PC-3 (cell line): ENCODE data around the gene CDK5RAP2. TPM values are rescaled to one million over a fixed set of nuclear protein-coding genes. Genes with fewer than 3 reads are reported as not detected.

ENCODE experiments used
- ATAC-seq: fragments of 200-7000 bp; cut with Tn5 transposase; 2 replicates; pipeline ENCODE4 v1.9.1; 2020; ENCODE audit warnings: mild to moderate bottlenecking, moderate library complexity
- BruUV-seq: library from RNA; stranded (reverse); fragments of 400-500 nt; replicated peaks from 2 replicates; lab custom pipeline; 2021; lab: Mats Ljungman, UMichigan
- CTCF ChIA-PET: fragments of 300-600 bp; sonication (Branson Sonifier 250); formaldehyde crosslinking; loops from one replicate; lab custom pipeline; 2022; ENCODE audit warnings: antibody characterized with exemption; lab: Charles Lee
- POLR2A ChIA-PET: fragments of 300-600 bp; sonication (Branson Sonifier 250); formaldehyde crosslinking; loops from one replicate; lab custom pipeline; 2022; ENCODE audit warnings: antibody characterized with exemption; ENCODE audit not compliant: unreplicated experiment; lab: Charles Lee
- DNase-seq: peaks from one replicate; pipeline ENCODE4 v3.0.0-alpha.2; 2015
- H2AFZ ChIP-seq: fragments of 300-600 bp; sonication (generic); 2 replicates; pipeline ENCODE4 v1.6.0; 2016; ENCODE audit warnings: antibody characterized with exemption, low read length
- H3F3A ChIP-seq: fragments of 300-600 bp; sonication (generic); one replicate; pipeline ENCODE4 v1.6.0; 2017; ENCODE audit warnings: antibody characterized with exemption, low read length, control low read depth, mild to moderate bottlenecking; ENCODE audit not compliant: unreplicated experiment
- H3K27ac ChIP-seq: fragments of 300-600 bp; sonication (generic); 2 replicates; pipeline ENCODE4 v1.5.1; 2016; ENCODE audit warnings: mild to moderate bottlenecking, low read length
- H3K27me3 ChIP-seq: fragments of 300-600 bp; sonication (generic); 2 replicates; pipeline ENCODE4 v1.6.1; 2016; ENCODE audit warnings: low read length, mixed read lengths
- H3K36me3 ChIP-seq: fragments of 300-600 bp; sonication (generic); 2 replicates; pipeline ENCODE4 v1.6.1; 2016; ENCODE audit warnings: low read depth, mixed run types, low read length, mixed read lengths
- H3K4me1 ChIP-seq: fragments of 300-600 bp; sonication (generic); 2 replicates; pipeline ENCODE4 v1.5.1; 2016; ENCODE audit warnings: low read length; ENCODE audit not compliant: insufficient read depth
- H3K4me2 ChIP-seq: fragments of 300-600 bp; sonication (generic); 2 replicates; pipeline ENCODE4 v1.6.0; 2016; ENCODE audit warnings: low read length
- H3K4me3 ChIP-seq: fragments of 300-600 bp; sonication (generic); 2 replicates; pipeline ENCODE4 v1.5.1; 2016; ENCODE audit warnings: mild to moderate bottlenecking, low read length, mixed read lengths
- H3K79me2 ChIP-seq: fragments of 300-600 bp; sonication (generic); 2 replicates; pipeline ENCODE4 v1.6.1; 2017; ENCODE audit warnings: low read length, mixed read lengths
- H3K9ac ChIP-seq: fragments of 300-600 bp; sonication (generic); 2 replicates; pipeline ENCODE4 v1.6.0; 2016; ENCODE audit warnings: mild to moderate bottlenecking, low read length
- H3K9me2 ChIP-seq: fragments of 300-600 bp; sonication (generic); replicated peaks from 2 replicates; pipeline ENCODE4 v1.6.1; 2016; ENCODE audit warnings: mixed run types, low read length, mixed read lengths
- H3K9me3 ChIP-seq: fragments of 300-600 bp; sonication (generic); 2 replicates; pipeline ENCODE4 v1.6.1; 2016; ENCODE audit warnings: low read length, mixed read lengths
- H4K20me1 ChIP-seq: fragments of 300-600 bp; sonication (generic); 2 replicates; pipeline ENCODE4 v1.6.1; 2016; ENCODE audit warnings: low read length, mixed read lengths
- CTCF ChIP-seq: fragments of 300-600 bp; sonication (generic); conservative IDR thresholded peaks from 2 replicates; pipeline ENCODE4 v1.5.1; 2017; ENCODE audit warnings: antibody characterized with exemption, low read depth, mild to moderate bottlenecking, low read length
- EZH2 ChIP-seq: fragments of 300-600 bp; sonication (generic); IDR thresholded peaks from one replicate; pipeline ENCODE4 v1.6.1; 2017; ENCODE audit warnings: antibody characterized with exemption, mild to moderate bottlenecking, low read length; ENCODE audit not compliant: unreplicated experiment
- EZH2phosphoT487 ChIP-seq: fragments of 300-600 bp; sonication (generic); IDR thresholded peaks from 2 replicates; pipeline ENCODE4 v1.6.1; 2018; ENCODE audit warnings: mild to moderate bottlenecking, antibody characterized with exemption, low read length, borderline replicate concordance
- intact Hi-C: fragments of 100-400 bp; cut with micrococcal nuclease; formaldehyde crosslinking; loops from 2 replicates; pipeline ENCODE4 v1.9.0; 2023
- total RNA-seq: library from RNA; depleted of rRNA; stranded (reverse); fragments of >200 nt; gene quantifications from 2 replicates; pipeline ENCODE4 v1.2.3, GENCODE V29; 2014

CDK5RAP2 gene
- total RNA-seq, 1 experiment from 2014 or later, result 37.4 TPM

GRCh38 chr9:120399940-120400339 lies 180.0 kb downstream of the CDK5RAP2 start:
- Histone ChIP-seq H2AFZ (no peak overlapping the region), H3K27me3 (no peaks in the 10 kb centered on the region), H4K20me1 (no peaks in the 10 kb centered on the region), H3K9me2 (no peaks in the 10 kb centered on the region), H3K27ac (no peak overlapping the region), H3K9me3 (no peaks in the 10 kb centered on the region), H3F3A (peaks cover 7% of the 10 kb centered on the region), H3K4me3 (no peak overlapping the region), H3K4me2 (no peak overlapping the region), H3K9ac (no peak overlapping the region), H3K79me2 (no peaks in the 10 kb centered on the region), H3K36me3 (peaks cover 37% of the 10 kb centered on the region), H3K4me1 (peaks cover 39% of the 10 kb centered on the region)
- CTCF ChIA-PET, result no interaction called here
- TF ChIP-seq CTCF, result no peak
- no peak for TF ChIP-seq EZH2phosphoT487
- TF ChIP-seq EZH2, result no peak
- ATAC-seq (no peak), DNase-seq (no peak)
- no TSS peak for BruUV-seq
- intact Hi-C loops, result no loop called here
- POLR2A ChIA-PET, result no interaction called here

- intact Hi-C loops, result no loop called here
- ChIA-PET POLR2A (no interaction called here), CTCF (no interaction called here)
- no peaks in the 10 kb centered on the region for H3K9me2 ChIP-seq
- no peaks in the 10 kb centered on the region for H3K27me3 ChIP-seq
- BruUV-seq, result no TSS peak
- no peak overlapping the region for H3K9ac ChIP-seq
- H3K4me1 ChIP-seq, result peaks cover 43% of the 10 kb centered on the region
- peaks cover 10% of the 10 kb centered on the region for H3F3A ChIP-seq
- ATAC-seq (no peak), DNase-seq (no peak)
- H4K20me1 ChIP-seq, result no peaks in the 10 kb centered on the region
- peaks cover 37% of the 10 kb centered on the region for H3K36me3 ChIP-seq
- H3K9me3 ChIP-seq, result no peaks in the 10 kb centered on the region
- H3K27ac ChIP-seq, result no peak overlapping the region
- no peaks in the 10 kb centered on the region for H3K79me2 ChIP-seq
- H3K4me3 ChIP-seq, result no peak overlapping the region
- no peak overlapping the region for H2AFZ ChIP-seq
- no peak overlapping the region for H3K4me2 ChIP-seq
- no peak for TF ChIP-seq EZH2phosphoT487
- TF ChIP-seq EZH2, result no peak
- TF ChIP-seq CTCF, result no peak
Observed at GRCh38 chr9:120398286-120398685, 181.7 kb downstream of the CDK5RAP2 start.

- peaks cover 13% of the 10 kb centered on the region for H3F3A ChIP-seq
- H4K20me1 ChIP-seq, result no peaks in the 10 kb centered on the region
- H3K4me1 ChIP-seq, result peaks cover 43% of the 10 kb centered on the region
- no TSS peak for BruUV-seq
- no peaks in the 10 kb centered on the region for H3K9me2 ChIP-seq
- H3K79me2 ChIP-seq, result no peaks in the 10 kb centered on the region
- peaks cover 42% of the 10 kb centered on the region for H3K36me3 ChIP-seq
- TF ChIP-seq CTCF (no peak), EZH2phosphoT487 (no peak)
- H2AFZ ChIP-seq, result no peak overlapping the region
- H3K27me3 ChIP-seq, result no peaks in the 10 kb centered on the region
- H3K9ac ChIP-seq, result no peak overlapping the region
- DNase-seq, result no peak
- no peak overlapping the region for H3K4me2 ChIP-seq
- intact Hi-C loops, result no loop called here
- no peak for ATAC-seq
- CTCF ChIA-PET, result no interaction called here
- H3K27ac ChIP-seq, result no peak overlapping the region
- H3K9me3 ChIP-seq, result no peaks in the 10 kb centered on the region
- H3K4me3 ChIP-seq, result no peak overlapping the region
- POLR2A ChIA-PET, result no interaction called here
Observed at GRCh38 chr9:120397453-120397852, 182.5 kb downstream of the CDK5RAP2 start.
